Uterus (tissue), 2 donors: ENCODE data around the gene HECW1.

Experiments
- CTCF ChIP-seq, 4 experiments: fragments of 200-600 bp in 2 of 4; fragments of 450-650 bp in 2 of 4; sonication (generic) in 2 of 4; IDR thresholded peaks; one replicate each; pipeline ENCODE4 v1.5.1; 2016 to 2019; ENCODE audit warnings: antibody characterized with exemption in 4 of 4, mild to moderate bottlenecking in 2 of 4, moderate library complexity in 1 of 4
- POLR2A ChIP-seq, 2 donors: fragments of 450-650 bp; IDR thresholded peaks; one replicate each; pipeline ENCODE4 v1.6.1; 2016; ENCODE audit warnings: antibody characterized with exemption in 2 of 2, mild to moderate bottlenecking in 1 of 2, moderate library complexity in 1 of 2

DNA sequence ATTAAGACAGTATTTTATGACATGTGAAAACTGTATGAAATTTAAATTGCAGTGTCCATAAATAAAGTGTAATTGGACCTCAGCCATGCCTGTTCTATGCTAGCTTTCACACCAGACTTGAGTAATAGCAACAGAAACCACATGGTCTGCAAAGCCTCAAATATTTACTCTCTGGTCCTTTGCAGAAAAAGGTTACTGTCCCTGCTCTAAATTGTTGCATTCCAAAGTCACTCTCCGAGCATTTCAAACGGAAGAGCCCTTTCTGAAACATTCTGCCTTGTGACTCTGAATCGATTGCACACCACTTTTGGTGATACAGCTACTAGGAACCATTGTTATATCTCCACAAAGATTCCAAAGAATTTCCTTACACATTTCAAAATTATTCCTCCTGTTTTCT, 389.4 kb downstream of the HECW1 start:
- TF ChIP-seq CTCF (IDR thresholded peaks at IDR 0.05) (no peak), POLR2A (IDR thresholded peaks at IDR 0.05) (no peak)
